ENCODE results near the gene PTEN. TPM values are rescaled to one million over a fixed set of nuclear protein-coding genes. Genes with fewer than 3 reads are reported as not detected.
"Not testable (repeated sequence)": the region's sequence is repeated elsewhere in the genome, so short reads cannot be mapped to it uniquely, and the experiment has no call there.

PTEN gene
- total RNA-seq, 2 experiments from 2014 or later = 30.4 to 34.9 TPM

- intact Hi-C loops (cut with micrococcal nuclease) = loop anchor here (2.0 kb wide), 1 partner anchor 14 kb away; no protein-coding TSS in a partner anchor
- H3K36me3 Mint-ChIP-seq (ENCODE audit: low read depth) = peaks cover 19% of the 10 kb centered on the region
- no peaks in the 10 kb centered on the region for H3K27me3 Mint-ChIP-seq (ENCODE audit: low read depth)
- CTCF ChIA-PET = no interaction called here
- H3K27ac Mint-ChIP-seq = no peak overlapping the region
- H3K4me3 Mint-ChIP-seq = no peak overlapping the region
- peaks cover 38% of the 10 kb centered on the region for H3K4me1 Mint-ChIP-seq (ENCODE audit: low read depth)
- no peak for DNase-seq
- peaks cover 7% of the 10 kb centered on the region for H3K9me3 Mint-ChIP-seq
Observed at GRCh38 chr10:87878664-87879459, 15.4 kb downstream of the PTEN start.

GRCh38 chr10:87880336-87880735, 16.9 kb downstream of the PTEN start:
- Mint-ChIP-seq H3K27ac (no peak overlapping the region), H3K27me3 (ENCODE audit: low read depth) (no peaks in the 10 kb centered on the region), H3K4me1 (ENCODE audit: low read depth) (peaks cover 30% of the 10 kb centered on the region), H3K4me3 (no peak overlapping the region), H3K9me3 (peaks cover 7% of the 10 kb centered on the region), H3K36me3 (ENCODE audit: low read depth) (peaks cover 19% of the 10 kb centered on the region)
- no peak for DNase-seq
- CTCF ChIA-PET = no interaction called here
- intact Hi-C loops (cut with micrococcal nuclease) = no loop called here

- Mint-ChIP-seq H3K9me3 (peaks cover 14% of the 10 kb centered on the region), H3K4me1 (ENCODE audit: low read depth) (peaks cover 31% of the 10 kb centered on the region), H3K36me3 (ENCODE audit: low read depth) (peaks cover 28% of the 10 kb centered on the region)
- DNase-seq; H3K27me3 Mint-ChIP-seq (ENCODE audit: low read depth); H3K4me3 Mint-ChIP-seq; H3K27ac Mint-ChIP-seq: not testable (repeated sequence)
- intact Hi-C loops (cut with micrococcal nuclease) = loop anchor here (2.0 kb wide), 1 partner anchor 37 kb away; no protein-coding TSS in a partner anchor
- CTCF ChIA-PET = interaction anchor here (1.3 kb wide), 1 partner anchor 16 kb away, joined by 4 read pairs; no protein-coding TSS in a partner anchor
Observed at GRCh38 chr10:87881373-87882059, 18.1 kb downstream of the PTEN start.

GRCh38 chr10:87882555-87883294, 19.3 kb downstream of the PTEN start:
- no peak overlapping the region for H3K27ac Mint-ChIP-seq
- DNase-seq = no peak
- peaks cover 23% of the 10 kb centered on the region for H3K9me3 Mint-ChIP-seq
- CTCF ChIA-PET = interaction anchor here (1.3 kb wide), 1 partner anchor 17 kb away, joined by 4 read pairs; no protein-coding TSS in a partner anchor
- peaks cover 31% of the 10 kb centered on the region for H3K4me1 Mint-ChIP-seq (ENCODE audit: low read depth)
- intact Hi-C loops (cut with micrococcal nuclease) = loop anchor here (2.0 kb wide), 1 partner anchor 36 kb away; no protein-coding TSS in a partner anchor
- no peak overlapping the region for H3K4me3 Mint-ChIP-seq
- no peaks in the 10 kb centered on the region for H3K27me3 Mint-ChIP-seq (ENCODE audit: low read depth)
- H3K36me3 Mint-ChIP-seq (ENCODE audit: low read depth) = peaks cover 40% of the 10 kb centered on the region

- CTCF ChIA-PET = no interaction called here
- Mint-ChIP-seq H3K4me3 (no peak overlapping the region), H3K27ac (no peak overlapping the region), H3K36me3 (ENCODE audit: low read depth) (peaks cover 29% of the 10 kb centered on the region), H3K4me1 (ENCODE audit: low read depth) (peaks cover 23% of the 10 kb centered on the region), H3K9me3 (peaks cover 20% of the 10 kb centered on the region), H3K27me3 (ENCODE audit: low read depth) (no peaks in the 10 kb centered on the region)
- no peak for DNase-seq
- intact Hi-C loops (cut with micrococcal nuclease) = no loop called here
Observed at GRCh38 chr10:87886635-87887034, 23.2 kb downstream of the PTEN start.

- intact Hi-C loops (cut with micrococcal nuclease) = no loop called here
- H3K4me3 Mint-ChIP-seq = no peak overlapping the region
- peaks cover 25% of the 10 kb centered on the region for H3K36me3 Mint-ChIP-seq (ENCODE audit: low read depth)
- H3K4me1 Mint-ChIP-seq (ENCODE audit: low read depth) = peaks cover 18% of the 10 kb centered on the region
- H3K27ac Mint-ChIP-seq = no peak overlapping the region
- CTCF ChIA-PET = no interaction called here
- H3K9me3 Mint-ChIP-seq = peaks cover 16% of the 10 kb centered on the region
- H3K27me3 Mint-ChIP-seq (ENCODE audit: low read depth) = no peaks in the 10 kb centered on the region
- DNase-seq = no peak
Observed at GRCh38 chr10:87887146-87887545, 23.7 kb downstream of the PTEN start.

- H3K27ac Mint-ChIP-seq = no peak overlapping the region
- peaks cover 16% of the 10 kb centered on the region for H3K4me1 Mint-ChIP-seq (ENCODE audit: low read depth)
- no peaks in the 10 kb centered on the region for H3K27me3 Mint-ChIP-seq (ENCODE audit: low read depth)
- H3K4me3 Mint-ChIP-seq = no peak overlapping the region
- H3K36me3 Mint-ChIP-seq (ENCODE audit: low read depth) = peaks cover 25% of the 10 kb centered on the region
- DNase-seq = no peak
- CTCF ChIA-PET = no interaction called here
- intact Hi-C loops (cut with micrococcal nuclease) = loop anchor here (2.0 kb wide), 1 partner anchor 19 kb away; no protein-coding TSS in a partner anchor
- H3K9me3 Mint-ChIP-seq = peaks cover 16% of the 10 kb centered on the region
Observed at GRCh38 chr10:87887548-87888289, 24.3 kb downstream of the PTEN start.

GRCh38 chr10:87895430-87895829, 32.0 kb downstream of the PTEN start:
- no peak overlapping the region for H3K27ac Mint-ChIP-seq
- H3K9me3 Mint-ChIP-seq = peaks cover 15% of the 10 kb centered on the region
- peaks cover 45% of the 10 kb centered on the region for H3K4me1 Mint-ChIP-seq (ENCODE audit: low read depth)
- no peak overlapping the region for H3K4me3 Mint-ChIP-seq
- H3K27me3 Mint-ChIP-seq (ENCODE audit: low read depth) = no peaks in the 10 kb centered on the region
- intact Hi-C loops (cut with micrococcal nuclease) = no loop called here
- DNase-seq = no peak
- CTCF ChIA-PET = no interaction called here
- H3K36me3 Mint-ChIP-seq (ENCODE audit: low read depth) = peaks cover 34% of the 10 kb centered on the region

GRCh38 chr10:87896216-87896615, 32.8 kb downstream of the PTEN start:
- H3K36me3 Mint-ChIP-seq (ENCODE audit: low read depth) = peaks cover 41% of the 10 kb centered on the region
- H3K4me3 Mint-ChIP-seq = no peak overlapping the region
- CTCF ChIA-PET = no interaction called here
- no peak overlapping the region for H3K27ac Mint-ChIP-seq
- no peaks in the 10 kb centered on the region for H3K27me3 Mint-ChIP-seq (ENCODE audit: low read depth)
- intact Hi-C loops (cut with micrococcal nuclease) = no loop called here
- H3K9me3 Mint-ChIP-seq = peaks cover 21% of the 10 kb centered on the region
- no peak for DNase-seq
- peaks cover 52% of the 10 kb centered on the region for H3K4me1 Mint-ChIP-seq (ENCODE audit: low read depth)

GRCh38 chr10:87897957-87898356, 34.5 kb downstream of the PTEN start:
- DNase-seq; H3K4me3 Mint-ChIP-seq; H3K27me3 Mint-ChIP-seq (ENCODE audit: low read depth); intact Hi-C loops (cut with micrococcal nuclease); CTCF ChIA-PET; H3K27ac Mint-ChIP-seq: not testable (repeated sequence)
- peaks cover 43% of the 10 kb centered on the region for H3K4me1 Mint-ChIP-seq (ENCODE audit: low read depth)
- H3K9me3 Mint-ChIP-seq = peaks cover 33% of the 10 kb centered on the region
- peaks cover 53% of the 10 kb centered on the region for H3K36me3 Mint-ChIP-seq (ENCODE audit: low read depth)

- Mint-ChIP-seq H3K9me3 (peaks cover 44% of the 10 kb centered on the region), H3K36me3 (ENCODE audit: low read depth) (peaks cover 68% of the 10 kb centered on the region), H3K4me1 (ENCODE audit: low read depth) (peaks cover 39% of the 10 kb centered on the region)
- CTCF ChIA-PET = interaction anchor here (0.6 kb wide), 1 partner anchor 183 kb away, joined by 4 read pairs; no protein-coding TSS in a partner anchor
- DNase-seq; H3K27ac Mint-ChIP-seq; H3K27me3 Mint-ChIP-seq (ENCODE audit: low read depth); H3K4me3 Mint-ChIP-seq; intact Hi-C loops (cut with micrococcal nuclease): not testable (repeated sequence)
Observed at GRCh38 chr10:87903396-87903795, 40.0 kb downstream of the PTEN start.

Measured in activated naive CD4-positive, alpha-beta T cell treated with anti-CD3 and anti-CD28 coated beads for 36 hours (primary cell).